H1 (cell line): ENCODE results near the gene FLRT2. TPM values are rescaled to one million over a fixed set of nuclear protein-coding genes. Genes with fewer than 3 reads are reported as not detected.

Source experiments
- ASH2L ChIP-seq: fragments of 200-600, 300-600 bp; sonication (generic); IDR thresholded peaks from one replicate; pipeline ENCODE4 v1.7.1; 2017; ENCODE audit warnings: low read length
- CHD2 ChIP-seq: IDR thresholded peaks from 2 replicates; pipeline ENCODE4 v1.6.1; 2012; ENCODE audit warnings: low read length, improper control_type of control experiment
- CTBP2 ChIP-seq: IDR thresholded peaks from 2 replicates; pipeline ENCODE4 v1.7.0; 2011; ENCODE audit warnings: borderline replicate concordance, mild to moderate bottlenecking, moderate library complexity, mixed read lengths, low read length; ENCODE audit not compliant: insufficient read depth, insufficient read length
- CTCF ChIP-seq, 3 experiments: IDR thresholded peaks; 1 replicate in 2 of 3; 2 replicates in 1 of 3; pipeline versions ENCODE4 v1.5.1 to v1.6.1; 2011; ENCODE audit warnings: low read length in 3 of 3, mild to moderate bottlenecking in 3 of 3, inconsistent platforms in 2 of 3, low read depth in 1 of 3, moderate library complexity in 1 of 3; ENCODE audit not compliant: insufficient read depth in 1 of 3; ENCODE audit errors: control extremely low read depth in 1 of 3
- E2F6 ChIP-seq: IDR thresholded peaks from 2 replicates; pipeline ENCODE4 v1.6.1; 2012; ENCODE audit warnings: inconsistent platforms
- EZH2 ChIP-seq: fragments of 200-600 bp; sonication (generic); IDR thresholded peaks from 2 replicates; pipeline ENCODE4 v1.7.1; 2012; ENCODE audit warnings: low read depth, mild to moderate bottlenecking, moderate library complexity, low read length, inconsistent platforms; ENCODE audit not compliant: severe bottlenecking
- GABPA ChIP-seq: IDR thresholded peaks from 2 replicates; pipeline ENCODE4 v1.6.1; 2011; ENCODE audit warnings: mild to moderate bottlenecking, low read length, moderate library complexity, borderline replicate concordance; ENCODE audit not compliant: insufficient read depth
- JUN ChIP-seq: IDR thresholded peaks from 2 replicates; pipeline ENCODE4 v1.6.1; 2011; ENCODE audit warnings: low read depth, mild to moderate bottlenecking, improper control_type of control experiment, low read length
- KDM4A ChIP-seq: IDR thresholded peaks from one replicate; pipeline ENCODE4 v1.7.1; 2012; ENCODE audit warnings: low read depth, mild to moderate bottlenecking, moderate library complexity, low read length, inconsistent platforms; ENCODE audit not compliant: severe bottlenecking
- KDM5A ChIP-seq: fragments of 200-600 bp; IDR thresholded peaks from 2 replicates; pipeline ENCODE4 v1.7.1; 2012; ENCODE audit warnings: mild to moderate bottlenecking, low read length, inconsistent platforms, mixed read lengths
- MAFK ChIP-seq: IDR thresholded peaks from 2 replicates; pipeline ENCODE4 v1.6.1; 2012; ENCODE audit warnings: low read depth, mild to moderate bottlenecking, improper control_type of control experiment, low read length
- MAX ChIP-seq: IDR thresholded peaks from 2 replicates; pipeline ENCODE4 v1.6.1; 2012; ENCODE audit warnings: inconsistent platforms
- SAP30 ChIP-seq: fragments of 300-600 bp; sonication (generic); IDR thresholded peaks from 2 replicates; pipeline ENCODE4 v1.7.1; 2012; ENCODE audit warnings: low read length, moderate library complexity, mild to moderate bottlenecking, inconsistent platforms; ENCODE audit not compliant: insufficient read depth, insufficient replicate concordance
- SIN3A ChIP-seq, 2 experiments: IDR thresholded peaks in 1 of 2; conservative IDR thresholded peaks in 1 of 2; 2 replicates each; pipeline ENCODE4 v1.6.1; 2011 to 2012; ENCODE audit warnings: low read length in 2 of 2, improper control_type of control experiment in 1 of 2, low read depth in 1 of 2, mild to moderate bottlenecking in 1 of 2
- SIX5 ChIP-seq: IDR thresholded peaks from 2 replicates; pipeline ENCODE4 v1.6.1; 2011; ENCODE audit warnings: mild to moderate bottlenecking, low read depth, low read length
- SP4 ChIP-seq: IDR thresholded peaks from 2 replicates; pipeline ENCODE4 v1.6.1; 2012; ENCODE audit warnings: low read length, inconsistent platforms
- SUZ12 ChIP-seq: fragments of 200-600 bp; sonication (generic); IDR thresholded peaks from 2 replicates; pipeline ENCODE4 v1.6.1; 2012; ENCODE audit warnings: mild to moderate bottlenecking, inconsistent platforms, low read length, moderate library complexity, mixed read lengths
- TAF1 ChIP-seq: IDR thresholded peaks from 2 replicates; pipeline ENCODE4 v1.6.1; 2011; ENCODE audit warnings: mild to moderate bottlenecking, low read depth, low read length
- TBP ChIP-seq: IDR thresholded peaks from 2 replicates; pipeline ENCODE4 v1.6.1; 2011; ENCODE audit warnings: low read depth, low read length, improper control_type of control experiment
- TEAD4 ChIP-seq: IDR thresholded peaks from 2 replicates; pipeline ENCODE4 v1.6.1; 2012; ENCODE audit warnings: low read depth, low read length, inconsistent platforms, mixed read lengths
- polyA plus RNA-seq, 7 experiments: library from polyadenylated mRNA; depleted of rRNA in 3 of 7; stranded (reverse) in 5 of 7; unstranded in 2 of 7; fragments of >200 nt in 5 of 7; fragments of 200-250 nt in 2 of 7; gene quantifications; 1 replicate in 5 of 7; 2 replicates in 1 of 7; 4 replicates in 1 of 7; pipeline versions ENCODE4 v1.2.1 to v1.2.3, GENCODE V29; 2011 to 2013; ENCODE audit warnings: missing spikeins in 2 of 7, mixed read lengths in 2 of 7
- total RNA-seq: library from RNA; stranded (reverse); fragmentation: NEBNext Ultra II Directional; extraction: Animal tissue kit (Norgen Biotek cat#: 25700); gene quantifications from 2 replicates; pipeline ENCODE4 v1.2.1, GENCODE V29; 2021

Gene FLRT2
- total and polyA plus RNA-seq, 2 of the 8 experiments (the other 6 are each of a cell fraction or from before 2014, with no cell fraction given): 2.4 to 6.9 TPM

- no peak for TF ChIP-seq SAP30
- peak; percentile 93 for TF ChIP-seq ASH2L
- no peak for TF ChIP-seq TAF1
- no peak for TF ChIP-seq SIX5
- TF ChIP-seq CHD2: no peak
- TF ChIP-seq GABPA: no peak
- peak; percentile 63; the same call in 1 of the 2 replicates for TF ChIP-seq MAX
- TF ChIP-seq E2F6: peak; percentile 11
- TF ChIP-seq SP4: no peak
- TF ChIP-seq KDM4A: peak; percentile 88
- TF ChIP-seq SIN3A (conservative IDR thresholded peaks at IDR 0.05 in 1 of 2, IDR thresholded peaks at IDR 0.05 in 1 of 2; ENCODE audit: low read depth in 1 of 2, low read length in 2 of 2): peak in 1 of 2 experiments; percentile 7; a peak in 2 of 4 replicates
- no peak for TF ChIP-seq MAFK
- TF ChIP-seq KDM5A: no peak
- 0 out of 2 replicates have a peak, but pooled peaks have one; percentile 17 for TF ChIP-seq TEAD4
- TF ChIP-seq JUN: no peak
- TF ChIP-seq CTCF (IDR thresholded peaks at IDR 0.05; ENCODE audit: control extremely low read depth in 1 of 3, insufficient read depth in 1 of 3, low read depth in 1 of 3, low read length in 3 of 3): peak in 1 of 3 experiments; percentile 5; a peak in 1 of 4 replicates
- peak; percentile 40 for TF ChIP-seq SUZ12
- peak; percentile 70 for TF ChIP-seq EZH2
- TF ChIP-seq CTBP2: peak; percentile 72
- TF ChIP-seq TBP: no peak
These were observed 1.8 kb downstream of the FLRT2 start (continued) for GRCh38 chr14:85531587-85532373.
